Endothelial cell (in vitro differentiated cells): ENCODE results near the gene PHGDH. TPM values are rescaled to one million over a fixed set of nuclear protein-coding genes. Genes with fewer than 3 reads are reported as not detected.

ENCODE experiments used
- DNase-seq: peaks from one replicate; pipeline ENCODE4 v3.0.0; 2021; ENCODE audit warnings: low spot score
- H3K27ac Mint-ChIP-seq: one replicate; pipeline ENCODE4 v1.8.0; 2021; ENCODE audit warnings: mixed read lengths, inconsistent platforms; ENCODE audit not compliant: unreplicated experiment
- H3K27me3 Mint-ChIP-seq: one replicate; pipeline ENCODE4 v1.8.0; 2021; ENCODE audit warnings: mild to moderate bottlenecking, moderate library complexity, mixed read lengths, inconsistent platforms; ENCODE audit not compliant: unreplicated experiment
- H3K36me3 Mint-ChIP-seq: one replicate; pipeline ENCODE4 v1.8.0; 2021; ENCODE audit warnings: mild to moderate bottlenecking, low read depth, mixed read lengths, inconsistent platforms; ENCODE audit not compliant: unreplicated experiment
- H3K4me1 Mint-ChIP-seq: one replicate; pipeline ENCODE4 v1.8.0; 2021; ENCODE audit warnings: mild to moderate bottlenecking, mixed read lengths, inconsistent platforms; ENCODE audit not compliant: unreplicated experiment
- H3K4me3 Mint-ChIP-seq: one replicate; pipeline ENCODE4 v1.8.0; 2021; ENCODE audit warnings: mild to moderate bottlenecking, mixed read lengths, inconsistent platforms; ENCODE audit not compliant: unreplicated experiment
- H3K9me3 Mint-ChIP-seq: one replicate; pipeline ENCODE4 v1.8.0; 2021; ENCODE audit warnings: mixed read lengths, inconsistent platforms; ENCODE audit not compliant: unreplicated experiment
- CTCF ChIP-seq: fragments of 200-600 bp; sonication (generic); IDR thresholded peaks from one replicate; pipeline ENCODE4 v1.5.0; 2021; ENCODE audit warnings: antibody characterized with exemption; ENCODE audit not compliant: unreplicated experiment
- total RNA-seq: library from RNA; stranded (reverse); fragmentation: NEBNext Ultra II Directional; extraction: Animal tissue kit (Norgen Biotek cat#: 25700); gene quantifications from one replicate; pipeline ENCODE4 v1.2.1, GENCODE V29; 2021; ENCODE audit not compliant: unreplicated experiment

PHGDH gene
- total RNA-seq, 1 donor from 2014 or later, result 137 TPM

- no peak for TF ChIP-seq CTCF
- no peaks in the 10 kb centered on the region for H3K9me3 Mint-ChIP-seq
- H3K27ac Mint-ChIP-seq, result peak overlapping the region; percentile 84
- no peak overlapping the region for H3K4me3 Mint-ChIP-seq
- H3K27me3 Mint-ChIP-seq, result peaks cover 2% of the 10 kb centered on the region
- no peaks in the 10 kb centered on the region for H3K36me3 Mint-ChIP-seq
- H3K4me1 Mint-ChIP-seq, result peaks cover 32% of the 10 kb centered on the region
- no peak for DNase-seq
Observed at GRCh38 chr1:119673171-119673940, 38.4 kb upstream of the PHGDH start.

GRCh38 chr1:119674111-119674526 is 37.6 kb upstream of the PHGDH start:
- Mint-ChIP-seq H3K4me3 (no peak overlapping the region), H3K36me3 (no peaks in the 10 kb centered on the region), H3K27me3 (peaks cover 2% of the 10 kb centered on the region), H3K4me1 (peaks cover 32% of the 10 kb centered on the region), H3K9me3 (no peaks in the 10 kb centered on the region), H3K27ac (peak overlapping the region; percentile 84)
- DNase-seq, result no peak
- no peak for TF ChIP-seq CTCF

- Mint-ChIP-seq H3K36me3 (no peaks in the 10 kb centered on the region), H3K27me3 (peaks cover 2% of the 10 kb centered on the region), H3K9me3 (no peaks in the 10 kb centered on the region), H3K4me3 (no peak overlapping the region), H3K4me1 (peaks cover 32% of the 10 kb centered on the region), H3K27ac (peak overlapping the region; percentile 84)
- no peak for TF ChIP-seq CTCF
- peak; percentile 47 for DNase-seq
Observed at GRCh38 chr1:119674835-119675289, 36.9 kb upstream of the PHGDH start.

GRCh38 chr1:119675349-119676345 is 36.1 kb upstream of the PHGDH start:
- Mint-ChIP-seq H3K27ac (peak overlapping the region; percentile 85), H3K4me1 (peaks cover 32% of the 10 kb centered on the region), H3K27me3 (peaks cover 2% of the 10 kb centered on the region), H3K4me3 (peak overlapping the region; percentile 77), H3K9me3 (no peaks in the 10 kb centered on the region), H3K36me3 (no peaks in the 10 kb centered on the region)
- DNase-seq, result peak; percentile 78
- peak; percentile 91 for TF ChIP-seq CTCF
